Neuron (in vitro differentiated cells): ENCODE data around the gene EXOC7.
"Not testable (repeated sequence)": the region's sequence is repeated elsewhere in the genome, so short reads cannot be mapped to it uniquely, and the experiment has no call there.

ENCODE experiments used
- H2AFZ ChIP-seq: one replicate; pipeline ENCODE4 v1.6.1; 2013; ENCODE audit warnings: low read depth, mild to moderate bottlenecking, inconsistent platforms, low read length, moderate library complexity
- H3K27me3 ChIP-seq: one replicate; pipeline ENCODE4 v1.6.1; 2013; ENCODE audit warnings: low read length; ENCODE audit not compliant: insufficient read depth
- H3K36me3 ChIP-seq: one replicate; pipeline ENCODE4 v1.6.1; 2013; ENCODE audit warnings: low read length; ENCODE audit not compliant: insufficient read depth
- H3K4me1 ChIP-seq: one replicate; pipeline ENCODE4 v1.6.1; 2013; ENCODE audit warnings: low read length; ENCODE audit not compliant: insufficient read depth
- H3K4me3 ChIP-seq: 2 replicates; pipeline ENCODE4 v1.5.1; 2013; ENCODE audit warnings: mild to moderate bottlenecking, low read length, moderate library complexity
- H3K9me3 ChIP-seq: one replicate; pipeline ENCODE4 v1.6.1; 2013; ENCODE audit warnings: low read length

Gene EXOC7

GRCh38 chr17:76076146-76076764 is 27.3 kb downstream of the EXOC7 start:
- Histone ChIP-seq H3K9me3 (peaks cover 2% of the 10 kb centered on the region), H3K36me3 (no peaks in the 10 kb centered on the region), H2AFZ (no peak overlapping the region), H3K27me3 (peaks cover 25% of the 10 kb centered on the region), H3K4me1 (peaks cover 29% of the 10 kb centered on the region), H3K4me3 (no peak overlapping the region)

DNA sequence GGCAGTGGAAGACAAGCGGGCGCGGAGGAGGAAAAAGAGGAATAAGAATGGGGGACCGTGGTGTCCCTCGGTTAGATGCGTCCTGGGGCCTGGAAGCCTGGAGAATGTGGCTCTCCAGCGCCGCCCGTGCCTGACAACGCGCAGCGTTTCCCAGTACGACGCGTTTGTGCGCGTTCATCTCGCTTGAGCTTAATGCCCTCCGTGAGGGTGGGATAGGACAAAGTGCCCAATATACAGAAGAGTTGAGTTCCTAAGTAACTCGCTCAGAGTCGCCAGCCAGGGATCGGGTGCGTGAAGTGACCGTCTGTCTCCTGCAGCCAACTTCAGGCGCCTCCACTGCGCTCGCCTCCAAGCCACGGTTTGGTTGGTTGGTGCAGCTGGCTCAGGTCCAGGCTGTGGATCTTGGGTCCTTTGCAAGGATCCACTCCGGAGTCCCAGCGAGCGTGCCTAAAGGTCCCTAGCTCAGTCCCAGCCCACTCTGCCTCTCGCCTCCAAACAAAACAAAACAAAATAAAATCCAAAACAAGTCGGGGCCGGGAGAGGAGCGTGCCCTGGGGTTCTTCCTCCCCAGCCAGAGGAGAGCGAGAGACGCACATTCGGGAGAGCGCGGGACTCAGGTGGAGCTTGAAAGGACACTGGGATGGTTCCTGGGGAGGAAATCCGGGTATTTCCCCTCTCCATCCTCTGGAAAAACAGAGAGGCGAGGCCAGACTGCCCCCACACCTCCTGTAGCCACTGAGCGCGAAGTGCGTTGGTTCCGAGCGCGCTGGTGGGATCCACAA is 28.0 kb downstream of the EXOC7 start:
- Histone ChIP-seq H3K27me3 (peaks cover 25% of the 10 kb centered on the region), H3K36me3 (no peaks in the 10 kb centered on the region), H3K9me3 (peaks cover 2% of the 10 kb centered on the region), H3K4me3 (no peak overlapping the region), H2AFZ (no peak overlapping the region), H3K4me1 (peaks cover 30% of the 10 kb centered on the region)

- H3K4me1 ChIP-seq, result peaks cover 24% of the 10 kb centered on the region
- H3K27me3 ChIP-seq, result peaks cover 25% of the 10 kb centered on the region
- H3K4me3 ChIP-seq, result no peak within 1 kb of the TSS
- H3K9me3 ChIP-seq, result peaks cover 2% of the 10 kb centered on the region
- peak within 1 kb of the TSS; percentile 64 for H2AFZ ChIP-seq
- peaks cover 3% of the 10 kb centered on the region for H3K36me3 ChIP-seq
Observed at GRCh38 chr17:76074390-76075363, 28.9 kb downstream of the EXOC7 start, which contains the start of gene GALR2. TSS of gene GALR2 (plus strand) at chr17:76074781. CDS start at chr17:76074884, 103 bp downstream.

- Histone ChIP-seq H3K4me3 (peak within 1 kb of the TSS; percentile 68), H3K4me1 (peaks cover 22% of the 10 kb centered on the region), H3K9me3 (peaks cover 2% of the 10 kb centered on the region), H3K36me3 (peaks cover 16% of the 10 kb centered on the region), H3K27me3 (peaks cover 25% of the 10 kb centered on the region), H2AFZ (peak within 1 kb of the TSS; percentile 89)
Observed at GRCh38 chr17:76072148-76072858, 31.3 kb downstream of the EXOC7 start, which contains the start of gene SRP68. TSS of gene SRP68 (minus strand) at chr17:76072517. CDS start at chr17:76072491, 26 bp downstream.

DNA sequence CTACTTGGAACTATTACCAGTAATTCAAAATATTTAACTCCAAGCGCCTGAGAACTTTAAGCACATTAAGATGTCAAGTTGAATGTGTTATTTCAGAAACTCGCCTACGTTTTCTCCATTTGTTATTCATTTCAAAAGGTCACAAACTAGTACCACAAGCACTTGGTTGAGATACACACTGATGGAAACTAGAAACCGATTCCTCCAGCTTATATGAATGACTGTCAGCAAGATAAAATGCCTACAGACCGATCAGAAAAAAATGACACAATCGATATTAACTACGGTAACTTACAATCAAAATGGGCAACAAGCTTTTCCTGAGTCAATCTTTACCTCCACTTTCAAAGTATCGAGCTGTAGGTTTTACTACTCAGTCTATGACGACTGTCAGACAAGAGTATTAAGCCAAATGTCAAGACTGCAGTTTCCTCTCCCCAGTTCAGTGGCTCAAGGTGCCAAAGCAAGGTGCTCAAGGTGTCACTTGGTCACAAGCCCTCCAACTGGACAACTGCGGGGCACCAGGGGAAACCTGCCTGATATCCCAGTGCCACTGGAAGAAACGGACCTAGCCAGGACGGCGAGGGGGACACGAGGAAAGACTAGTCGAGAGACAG is 31.9 kb downstream of the EXOC7 start:
- Histone ChIP-seq H3K4me3 (peak overlapping the region; percentile 68), H3K4me1 (peaks cover 17% of the 10 kb centered on the region), H3K27me3 (peaks cover 25% of the 10 kb centered on the region), H3K9me3 (peaks cover 2% of the 10 kb centered on the region), H3K36me3 (peaks cover 22% of the 10 kb centered on the region), H2AFZ (no peak overlapping the region)

DNA sequence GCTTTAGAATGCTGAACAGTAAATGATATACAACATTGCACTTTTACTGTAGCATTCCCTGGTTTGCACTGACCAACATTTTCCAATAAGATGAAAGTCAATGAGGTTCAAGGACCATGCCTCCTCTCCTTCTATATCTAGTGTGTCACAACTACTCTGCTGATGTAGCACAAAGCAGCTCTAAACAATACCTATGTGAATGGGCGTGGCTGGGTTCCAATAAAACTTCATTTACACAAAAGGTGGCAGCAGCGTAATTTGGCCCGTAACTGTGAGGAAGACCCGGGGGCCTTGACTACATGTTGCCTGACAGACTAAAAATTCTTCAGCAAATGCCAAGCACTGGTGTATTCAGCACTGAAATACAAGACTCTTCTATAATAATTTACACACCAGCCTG is 37.8 kb downstream of the EXOC7 start:
- Histone ChIP-seq H3K9me3 (no peaks in the 10 kb centered on the region), H2AFZ (no peak overlapping the region), H3K4me3 (no peak overlapping the region), H3K4me1 (peaks cover 5% of the 10 kb centered on the region), H3K36me3 (peaks cover 72% of the 10 kb centered on the region), H3K27me3 (no peaks in the 10 kb centered on the region)

DNA sequence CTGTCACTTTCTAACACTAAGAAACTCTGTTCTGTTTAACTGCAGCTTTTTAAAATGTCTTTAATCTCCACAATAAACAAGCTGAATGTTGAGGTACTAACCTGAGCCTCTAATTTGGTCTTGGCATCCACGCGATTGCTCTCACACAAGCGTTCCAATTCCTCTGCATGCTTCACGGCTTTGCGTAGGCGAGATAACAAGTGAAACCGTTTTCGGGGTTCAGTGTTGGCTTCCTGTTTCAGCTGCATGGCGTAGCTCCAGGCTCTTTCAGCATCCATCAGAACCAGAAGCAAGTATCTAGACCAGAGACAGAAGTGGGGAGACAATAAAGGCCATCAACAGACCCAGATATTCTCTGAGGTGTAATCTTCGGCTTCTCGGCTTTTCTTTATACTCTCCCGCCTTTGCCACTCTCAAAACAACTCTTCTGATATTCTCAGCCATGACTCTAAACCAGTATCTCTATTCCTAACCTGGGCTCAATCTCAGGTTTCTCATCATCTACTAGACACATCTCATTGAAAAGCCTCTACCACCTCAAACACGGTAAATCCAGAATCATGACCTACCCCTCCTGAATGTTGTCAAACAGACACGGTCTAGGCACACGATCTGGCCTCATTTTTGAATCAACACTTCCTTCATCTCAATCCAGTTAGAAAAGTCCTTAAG is 39.6 kb downstream of the EXOC7 start:
- H2AFZ ChIP-seq, result no peak overlapping the region
- H3K9me3 ChIP-seq, result no peaks in the 10 kb centered on the region
- no peak overlapping the region for H3K4me3 ChIP-seq
- H3K27me3 ChIP-seq, result no peaks in the 10 kb centered on the region
- no peaks in the 10 kb centered on the region for H3K4me1 ChIP-seq
- peaks cover 82% of the 10 kb centered on the region for H3K36me3 ChIP-seq

GRCh38 chr17:76058264-76058663 is 45.3 kb downstream of the EXOC7 start:
- H3K9me3 ChIP-seq, H3K27me3 ChIP-seq, H2AFZ ChIP-seq, H3K4me1 ChIP-seq, H3K4me3 ChIP-seq: not testable (repeated sequence)
- H3K36me3 ChIP-seq, result peaks cover 78% of the 10 kb centered on the region

DNA sequence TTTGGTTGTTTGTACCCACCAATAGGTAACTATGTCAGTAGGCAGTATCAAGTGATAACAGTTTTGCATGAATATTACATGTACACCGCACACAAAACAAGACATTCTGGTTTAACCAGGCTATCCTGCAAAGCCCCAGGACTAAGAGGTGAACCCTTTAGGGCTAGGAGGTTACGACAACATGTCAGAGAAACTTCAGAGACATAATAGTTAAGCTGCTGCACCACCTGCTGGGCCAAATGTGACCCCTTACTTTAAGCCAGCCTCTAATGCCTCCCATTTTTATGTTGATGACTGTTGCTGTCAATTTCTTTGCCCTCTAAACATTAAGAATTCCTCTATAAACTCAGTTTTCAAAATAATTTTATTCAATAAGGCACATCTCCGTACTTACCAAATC is 46.7 kb downstream of the EXOC7 start:
- Histone ChIP-seq H3K4me1 (no peaks in the 10 kb centered on the region), H3K36me3 (peaks cover 73% of the 10 kb centered on the region), H3K27me3 (no peaks in the 10 kb centered on the region)

GRCh38 chr17:76054112-76054476 is 49.5 kb downstream of the EXOC7 start:
- Histone ChIP-seq H2AFZ (no peak overlapping the region), H3K9me3 (no peaks in the 10 kb centered on the region), H3K4me3 (no peak overlapping the region), H3K27me3 (no peaks in the 10 kb centered on the region), H3K36me3 (peaks cover 71% of the 10 kb centered on the region), H3K4me1 (peaks cover 13% of the 10 kb centered on the region)

More for the DNA sequence above, 46.7 kb downstream of the EXOC7 start:
- H3K4me3 ChIP-seq, result no peak overlapping the region
- no peaks in the 10 kb centered on the region for H3K9me3 ChIP-seq
- H2AFZ ChIP-seq, result no peak overlapping the region

DNA sequence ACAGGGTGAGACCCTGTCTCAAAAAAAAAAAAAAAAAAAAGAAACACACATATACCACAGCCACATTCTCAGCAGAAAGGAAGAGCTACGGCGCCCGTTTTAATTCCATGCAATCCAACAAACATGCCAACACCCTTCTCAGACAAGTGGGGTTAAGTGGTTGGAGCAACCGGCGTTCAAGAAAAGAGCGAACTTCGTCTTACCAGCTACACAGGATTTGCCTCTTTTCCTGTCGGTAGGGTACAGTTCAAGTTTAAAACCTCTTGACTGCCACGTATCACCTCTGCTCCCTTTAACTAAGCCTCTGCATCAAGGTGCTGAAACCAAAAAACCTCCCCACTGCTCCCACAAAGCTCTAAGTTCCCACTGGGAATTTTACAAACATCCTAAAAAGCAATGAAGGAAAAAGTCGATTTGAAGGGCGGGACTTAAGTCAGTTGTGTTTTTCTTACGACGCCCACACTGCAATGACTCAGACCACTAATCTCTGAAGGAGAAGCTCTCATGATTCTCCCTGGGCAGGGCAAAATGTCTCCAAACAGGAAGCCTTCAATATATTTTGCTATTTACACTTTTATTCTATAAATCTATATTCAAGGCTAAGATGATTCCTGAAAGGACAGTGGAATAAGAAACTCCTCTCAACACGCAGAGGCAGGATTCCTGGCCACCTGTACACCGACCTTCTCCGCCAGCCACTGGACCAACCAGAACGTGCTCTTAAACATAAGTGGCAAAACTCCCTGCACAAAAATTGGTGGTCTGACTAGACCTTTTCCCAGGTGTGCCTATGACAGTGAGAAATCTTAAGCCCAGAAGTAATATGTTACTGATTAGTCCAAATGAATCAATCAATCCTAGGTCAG is 50.1 kb downstream of the EXOC7 start:
- no peak overlapping the region for H2AFZ ChIP-seq
- H3K9me3 ChIP-seq, result no peaks in the 10 kb centered on the region
- H3K4me3 ChIP-seq, result no peak overlapping the region
- no peaks in the 10 kb centered on the region for H3K27me3 ChIP-seq
- H3K36me3 ChIP-seq, result peaks cover 71% of the 10 kb centered on the region
- peaks cover 13% of the 10 kb centered on the region for H3K4me1 ChIP-seq
